NCI-H1930 (cell line): Measurements from ENCODE around the gene RAB44.
A peak's percentile ranks its signal among the peaks of the same experiment; 100 is the strongest.

ENCODE experiments used
- DNase-seq, 2 experiments: peaks; one replicate each; lab custom pipeline; 2025; lab: John Stamatoyannopoulos, UW

Gene RAB44

GRCh38 chr6:36752886-36753506 lies 55.4 kb downstream of the RAB44 start:
- no peak for DNase-seq

- no peak for DNase-seq
These were observed 56.2 kb downstream of the RAB44 start for GRCh38 chr6:36753671-36754405.

GRCh38 chr6:36754582-36755434 lies 57.2 kb downstream of the RAB44 start:
- DNase-seq = no peak

- no peak for DNase-seq
These were observed 58.1 kb downstream of the RAB44 start for GRCh38 chr6:36755435-36756348.

GRCh38 chr6:36756786-36757185 lies 59.2 kb downstream of the RAB44 start:
- no peak for DNase-seq

GRCh38 chr6:36757206-36757605 lies 59.6 kb downstream of the RAB44 start:
- no peak for DNase-seq

- DNase-seq = no peak
These were observed 60.4 kb downstream of the RAB44 start for GRCh38 chr6:36757943-36758508.

GRCh38 chr6:36758516-36759147 lies 61.0 kb downstream of the RAB44 start:
- no peak for DNase-seq

GRCh38 chr6:36759148-36759759 lies 61.6 kb downstream of the RAB44 start:
- peak; percentile 53 to 54 for DNase-seq

- DNase-seq = no peak
These were observed 63.2 kb downstream of the RAB44 start for GRCh38 chr6:36760685-36761435.

GRCh38 chr6:36762123-36762522 lies 64.5 kb downstream of the RAB44 start:
- DNase-seq = no peak

GRCh38 chr6:36765190-36765589 lies 67.6 kb downstream of the RAB44 start:
- DNase-seq = no peak

GRCh38 chr6:36765594-36766398 lies 68.2 kb downstream of the RAB44 start:
- DNase-seq = peak; percentile 51 to 57

- DNase-seq = no peak
These were observed 68.8 kb downstream of the RAB44 start for GRCh38 chr6:36766399-36766945.

GRCh38 chr6:36769183-36769675 lies 71.6 kb downstream of the RAB44 start:
- DNase-seq = no peak

- DNase-seq = no peak
These were observed 72.3 kb downstream of the RAB44 start for GRCh38 chr6:36769676-36770499.

- DNase-seq = no peak
These were observed 73.5 kb downstream of the RAB44 start for GRCh38 chr6:36771145-36771544.
